Thyroid gland (tissue), 4 donors: ENCODE results near the gene WNT10A. TPM values are rescaled to one million over a fixed set of nuclear protein-coding genes. Genes with fewer than 3 reads are reported as not detected.
A peak's percentile ranks its signal among the peaks of the same experiment; 100 is the strongest.

Experiments
- DNase-seq, 2 donors: peaks; one replicate each; pipeline ENCODE4 v3.0.0-alpha.2; 2019
- H3K27ac ChIP-seq, 3 donors: fragments of 200-600 bp; sonication (generic); 1 replicate in 2 of 3; 2 replicates in 1 of 3; pipeline ENCODE4 v1.5.1; 2016 to 2019; ENCODE audit warnings: mild to moderate bottlenecking in 1 of 3, moderate library complexity in 1 of 3
- H3K27me3 ChIP-seq: fragments of 200-600 bp; sonication (generic); one replicate; pipeline ENCODE4 v1.5.1; 2019
- H3K36me3 ChIP-seq, 2 donors: fragments of 200-600 bp; sonication (generic); one replicate each; pipeline ENCODE4 v1.5.1; 2016 to 2019
- H3K4me1 ChIP-seq, 2 donors: fragments of 200-600 bp; sonication (generic); one replicate each; pipeline ENCODE4 v1.5.1; 2017 to 2019
- H3K4me3 ChIP-seq, 3 donors: fragments of 200-600 bp; sonication (generic); replicated peaks in 1 of 3; 1 replicate in 2 of 3; 2 replicates in 1 of 3; pipeline ENCODE4 v1.5.1; 2016; ENCODE audit warnings: mild to moderate bottlenecking in 1 of 3
- H3K9me3 ChIP-seq: fragments of 200-600 bp; sonication (generic); one replicate; pipeline ENCODE4 v1.5.1; 2017
- CTCF ChIP-seq, 6 experiments: fragments of 200-600 bp in 3 of 6; fragments of 450-650 bp in 3 of 6; sonication (generic) in 3 of 6; IDR thresholded peaks; one replicate each; pipeline ENCODE4 v1.5.1; 2016 to 2019; ENCODE audit warnings: antibody characterized with exemption in 6 of 6, mild to moderate bottlenecking in 2 of 6, inconsistent platforms in 1 of 6, moderate library complexity in 1 of 6
- POLR2A ChIP-seq, 2 donors: fragments of 450-650 bp; IDR thresholded peaks; one replicate each; pipeline ENCODE4 v1.6.1; 2017; ENCODE audit warnings: antibody characterized with exemption in 2 of 2, mild to moderate bottlenecking in 2 of 2, moderate library complexity in 1 of 2
- WGBS, 2 donors: methylation state at CpG; one replicate each; pipeline ENCODE4 v1.1.5; 2017; 5-methylcytosine and 5-hydroxymethylcytosine counted together
- intact Hi-C: fragments of 100-400 bp; cut with DNase I; formaldehyde crosslinking; loops from one replicate; pipeline ENCODE4 v1.15.1; 2023
- total RNA-seq, 4 donors: library from RNA; depleted of rRNA; stranded (reverse); fragments of >200 nt; gene quantifications; one replicate each; pipeline ENCODE4 v1.2.3, GENCODE V29; 2016

WNT10A gene
- total RNA-seq, 4 donors from 2014 or later: 0.20 TPM; not detected in 3

GRCh38 chr2:218871345-218872302, 9.0 kb upstream of the WNT10A start:
- peaks cover 25% of the 10 kb centered on the region for H3K27me3 ChIP-seq
- TF ChIP-seq POLR2A (IDR thresholded peaks at IDR 0.05) (no peak), CTCF (IDR thresholded peaks at IDR 0.05) (no peak)
- H3K4me1 ChIP-seq: peaks cover 3 to 17% of the 10 kb centered on the region in 2 donors
- H3K9me3 ChIP-seq: no peaks in the 10 kb centered on the region
- intact Hi-C loops: no loop called here
- DNase-seq: no peak
- no peak overlapping the region for H3K27ac ChIP-seq
- H3K36me3 ChIP-seq: no peaks in the 10 kb centered on the region
- WGBS, 2 donors: 2 to 3% methylated on average over 28 to 39 of the region's 60 CpGs
- no peak overlapping the region for H3K4me3 ChIP-seq

GRCh38 chr2:218872645-218873358, 7.8 kb upstream of the WNT10A start:
- TF ChIP-seq POLR2A (IDR thresholded peaks at IDR 0.05): no peak
- no peak for TF ChIP-seq CTCF (IDR thresholded peaks at IDR 0.05)
- H3K27me3 ChIP-seq: peaks cover 25% of the 10 kb centered on the region
- WGBS, 2 donors: 10 to 11% methylated on average over 14 to 22 of the region's 22 CpGs

GRCh38 chr2:218873359-218874194, 7.1 kb upstream of the WNT10A start:
- 6 to 8% methylated on average over 16 to 23 of the region's 86 CpGs for WGBS, 2 donors
- DNase-seq: peak in 1 of 2 donors; percentile 13
- no peaks in the 10 kb centered on the region for H3K36me3 ChIP-seq
- H3K4me3 ChIP-seq: no peak overlapping the region
- no peak overlapping the region for H3K27ac ChIP-seq
- H3K27me3 ChIP-seq: peaks cover 25% of the 10 kb centered on the region
- H3K4me1 ChIP-seq: peaks cover 3 to 17% of the 10 kb centered on the region in 2 donors
- intact Hi-C loops: no loop called here
- TF ChIP-seq CTCF (IDR thresholded peaks at IDR 0.05) (no peak), POLR2A (IDR thresholded peaks at IDR 0.05) (no peak)
- H3K9me3 ChIP-seq: no peaks in the 10 kb centered on the region

More at GRCh38 chr2:218872645-218873358, 7.8 kb upstream of the WNT10A start:
- Histone ChIP-seq H3K4me1 (peaks cover 3 to 17% of the 10 kb centered on the region in 2 donors), H3K4me3 (no peak overlapping the region), H3K36me3 (no peaks in the 10 kb centered on the region), H3K27ac (no peak overlapping the region), H3K9me3 (no peaks in the 10 kb centered on the region)
- intact Hi-C loops: no loop called here
- DNase-seq: no peak

- Histone ChIP-seq H3K9me3 (no peaks in the 10 kb centered on the region), H3K36me3 (no peaks in the 10 kb centered on the region), H3K4me1 (peaks cover 7 to 29% of the 10 kb centered on the region in 2 donors), H3K27me3 (peaks cover 32% of the 10 kb centered on the region), H3K27ac (no peak overlapping the region), H3K4me3 (no peak overlapping the region)
- intact Hi-C loops: no loop called here
- DNase-seq: no peak
- WGBS, 2 donors: 17 to 19% methylated on average over 2 of the region's 2 CpGs
- no peak for TF ChIP-seq POLR2A (IDR thresholded peaks at IDR 0.05)
- no peak for TF ChIP-seq CTCF (IDR thresholded peaks at IDR 0.05)
Observed at GRCh38 chr2:218875692-218876246, 4.9 kb upstream of the WNT10A start.
